ENCODE measurements around the gene PDE4D. TPM values are rescaled to one million over a fixed set of nuclear protein-coding genes. Genes with fewer than 3 reads are reported as not detected.

PDE4D gene
- 10 to 100 TPM; 33.8 to 82.6 TPM for total RNA-seq
- long read RNA-seq, transcript PDE4D-204 (11 exons, 2,969 nt): minor isoform, 5 of 26 reads
- long read RNA-seq, transcript PDE4D-223 (10 exons, 2,175 nt): major isoform, 6 of 26 reads
- long read RNA-seq, partial matches to known transcripts: 5 of 26 reads
- long read RNA-seq, other reads (novel, unspliced or antisense): 10 of 26 reads

- intact Hi-C loops (cut with DNase I): no loop called here
- DNase-seq (peak; percentile 61), ATAC-seq (peak; percentile 84 to 89)
These were observed at the start of gene PDE4D for GRCh38 chr5:59893429-59894227. PDE4D (minus strand) TSS chr5:59893726.

- no peak for ATAC-seq
- intact Hi-C loops (cut with DNase I): no loop called here
- DNase-seq: no peak
These were observed 44.1 kb upstream of the PDE4D start for GRCh38 chr5:59937633-59938032.

GRCh38 chr5:59923465-59923864 lies 29.9 kb upstream of the PDE4D start:
- intact Hi-C loops (cut with DNase I): no loop called here
- ATAC-seq: no peak

GRCh38 chr5:59922220-59922619 lies 28.7 kb upstream of the PDE4D start:
- DNase-seq: no peak
- ATAC-seq: no peak
- intact Hi-C loops (cut with DNase I): no loop called here

More at GRCh38 chr5:59923465-59923864, 29.9 kb upstream of the PDE4D start:
- no peak for DNase-seq

GRCh38 chr5:59921816-59922215 lies 28.3 kb upstream of the PDE4D start:
- no peak for ATAC-seq
- intact Hi-C loops (cut with DNase I): no loop called here
- DNase-seq: no peak

- intact Hi-C loops (cut with DNase I): no loop called here
These were observed 26.0 kb upstream of the PDE4D start for GRCh38 chr5:59919484-59919883.

GRCh38 chr5:59917121-59917520 lies 23.6 kb upstream of the PDE4D start:
- ATAC-seq (no peak), DNase-seq (no peak)
- intact Hi-C loops (cut with DNase I): no loop called here

More at GRCh38 chr5:59919484-59919883, 26.0 kb upstream of the PDE4D start:
- ATAC-seq (no peak), DNase-seq (no peak)

- no peak for DNase-seq
- intact Hi-C loops (cut with DNase I): no loop called here
- ATAC-seq: no peak
These were observed 11.7 kb upstream of the PDE4D start for GRCh38 chr5:59905188-59905587.

GRCh38 chr5:59897075-59897474 lies 3.5 kb upstream of the PDE4D start:
- DNase-seq (no peak), ATAC-seq (no peak)
- intact Hi-C loops (cut with DNase I): no loop called here

GRCh38 chr5:59891962-59892643 lies 1.4 kb downstream of the PDE4D start:
- no peak for DNase-seq
- no peak for ATAC-seq
- intact Hi-C loops (cut with DNase I): no loop called here

- DNase-seq (no peak), ATAC-seq (no peak)
- intact Hi-C loops (cut with DNase I): no loop called here
These were observed 6.3 kb downstream of the PDE4D start for GRCh38 chr5:59887274-59887673.

GRCh38 chr5:59874675-59875074 lies 18.9 kb downstream of the PDE4D start:
- ATAC-seq: no peak
- no peak for DNase-seq
- intact Hi-C loops (cut with DNase I): no loop called here

- ATAC-seq (no peak), DNase-seq (no peak)
- intact Hi-C loops (cut with DNase I): no loop called here
These were observed 20.4 kb downstream of the PDE4D start for GRCh38 chr5:59873113-59873512.

- no peak for ATAC-seq
- DNase-seq: no peak
- intact Hi-C loops (cut with DNase I): no loop called here
These were observed 26.9 kb downstream of the PDE4D start for GRCh38 chr5:59866661-59867060.

- DNase-seq: no peak
- intact Hi-C loops (cut with DNase I): no loop called here
- no peak for ATAC-seq
These were observed 28.8 kb downstream of the PDE4D start for GRCh38 chr5:59864718-59865117.

- no peak for DNase-seq
- no peak for ATAC-seq
- intact Hi-C loops (cut with DNase I): no loop called here
These were observed 29.7 kb downstream of the PDE4D start for GRCh38 chr5:59863777-59864176.

- no peak for ATAC-seq
- no peak for DNase-seq
- intact Hi-C loops (cut with DNase I): no loop called here
These were observed 37.2 kb downstream of the PDE4D start for GRCh38 chr5:59856358-59856757.

GRCh38 chr5:59850766-59851165 lies 42.8 kb downstream of the PDE4D start:
- ATAC-seq (no peak), DNase-seq (no peak)
- intact Hi-C loops (cut with DNase I): no loop called here

- ATAC-seq (no peak), DNase-seq (no peak)
- intact Hi-C loops (cut with DNase I): no loop called here
These were observed 45.9 kb downstream of the PDE4D start for GRCh38 chr5:59847586-59847985.

GRCh38 chr5:59845730-59846129 lies 47.8 kb downstream of the PDE4D start:
- DNase-seq (no peak), ATAC-seq (no peak)
- intact Hi-C loops (cut with DNase I): no loop called here

Data from left cardiac atrium (tissue), 4 donors.